ENCODE results near the gene ECHDC1.
"Not testable (repeated sequence)": the region's sequence is repeated elsewhere in the genome, so short reads cannot be mapped to it uniquely, and the experiment has no call there.

Gene ECHDC1, protein sequence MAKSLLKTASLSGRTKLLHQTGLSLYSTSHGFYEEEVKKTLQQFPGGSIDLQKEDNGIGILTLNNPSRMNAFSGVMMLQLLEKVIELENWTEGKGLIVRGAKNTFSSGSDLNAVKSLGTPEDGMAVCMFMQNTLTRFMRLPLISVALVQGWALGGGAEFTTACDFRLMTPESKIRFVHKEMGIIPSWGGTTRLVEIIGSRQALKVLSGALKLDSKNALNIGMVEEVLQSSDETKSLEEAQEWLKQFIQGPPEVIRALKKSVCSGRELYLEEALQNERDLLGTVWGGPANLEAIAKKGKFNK

DNA sequence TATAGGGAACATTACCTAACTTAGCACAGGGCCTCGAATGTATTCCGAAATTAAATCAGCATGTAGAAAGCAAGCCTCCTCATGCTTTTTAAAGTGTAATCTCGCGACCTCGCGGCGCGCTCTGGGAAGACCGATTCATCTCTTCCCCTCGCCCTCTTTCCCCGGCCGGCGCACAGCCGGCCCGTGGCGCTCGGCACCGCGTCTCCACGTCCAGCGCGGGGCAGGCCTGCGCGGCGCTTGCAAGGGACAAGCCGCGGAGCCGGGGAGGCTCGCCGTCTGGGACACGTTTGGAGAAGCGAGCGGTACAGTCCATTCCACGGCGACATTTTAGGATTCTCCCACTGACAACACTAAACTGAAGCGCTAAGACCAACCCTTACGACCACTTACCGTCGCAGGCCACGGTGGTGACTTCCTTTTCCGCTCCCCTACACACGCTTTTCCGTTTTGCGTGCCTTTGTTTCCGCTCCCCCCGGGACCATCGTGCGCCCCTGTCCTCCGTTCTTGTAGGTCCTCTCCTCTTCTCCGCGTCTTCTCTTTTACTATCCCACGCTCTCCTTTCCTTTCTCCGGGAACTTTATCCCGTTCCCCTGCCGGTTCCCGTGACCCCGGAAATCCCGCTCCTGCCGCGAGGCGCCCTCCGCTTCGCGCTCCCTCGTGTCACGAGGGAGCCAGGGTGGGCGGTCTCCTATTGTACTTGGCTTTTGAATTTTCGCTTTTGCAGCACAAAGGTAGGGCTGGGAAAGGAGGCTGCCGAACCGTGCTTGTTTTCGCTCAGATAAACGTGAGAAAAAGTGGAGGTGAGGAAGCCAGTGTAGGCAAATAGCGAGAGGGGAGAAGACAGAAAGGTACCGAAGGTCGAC is at the start of gene ECHDC1:
TSS of gene ECHDC1 (minus strand) at position 664 of the 863 bp plus-strand sequence. CDS start 12,581 bp downstream, outside the sequence.
- DNase-seq (ENCODE audit: low read depth), result no peak

DNA sequence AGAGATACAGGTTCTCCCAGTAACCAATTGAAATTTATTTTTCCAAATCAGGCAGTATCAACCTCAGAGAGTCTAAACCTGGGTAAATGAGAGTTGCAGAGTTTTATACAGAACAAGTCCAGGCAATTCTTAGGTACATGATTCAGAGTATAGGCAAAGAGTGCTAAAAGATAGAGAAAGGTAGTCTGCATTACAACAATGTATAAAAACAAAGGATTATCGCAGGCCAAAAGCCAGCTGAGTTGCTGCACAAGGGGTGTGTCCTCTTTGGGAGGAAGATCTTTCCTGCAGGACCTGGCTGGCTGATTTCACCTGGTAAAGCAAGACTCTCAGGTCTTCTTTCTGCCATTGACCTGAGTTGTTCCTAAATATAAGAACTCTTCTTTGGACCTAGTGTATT is 48.9 kb upstream of the ECHDC1 start:
- DNase-seq (ENCODE audit: low read depth), result no peak

DNA sequence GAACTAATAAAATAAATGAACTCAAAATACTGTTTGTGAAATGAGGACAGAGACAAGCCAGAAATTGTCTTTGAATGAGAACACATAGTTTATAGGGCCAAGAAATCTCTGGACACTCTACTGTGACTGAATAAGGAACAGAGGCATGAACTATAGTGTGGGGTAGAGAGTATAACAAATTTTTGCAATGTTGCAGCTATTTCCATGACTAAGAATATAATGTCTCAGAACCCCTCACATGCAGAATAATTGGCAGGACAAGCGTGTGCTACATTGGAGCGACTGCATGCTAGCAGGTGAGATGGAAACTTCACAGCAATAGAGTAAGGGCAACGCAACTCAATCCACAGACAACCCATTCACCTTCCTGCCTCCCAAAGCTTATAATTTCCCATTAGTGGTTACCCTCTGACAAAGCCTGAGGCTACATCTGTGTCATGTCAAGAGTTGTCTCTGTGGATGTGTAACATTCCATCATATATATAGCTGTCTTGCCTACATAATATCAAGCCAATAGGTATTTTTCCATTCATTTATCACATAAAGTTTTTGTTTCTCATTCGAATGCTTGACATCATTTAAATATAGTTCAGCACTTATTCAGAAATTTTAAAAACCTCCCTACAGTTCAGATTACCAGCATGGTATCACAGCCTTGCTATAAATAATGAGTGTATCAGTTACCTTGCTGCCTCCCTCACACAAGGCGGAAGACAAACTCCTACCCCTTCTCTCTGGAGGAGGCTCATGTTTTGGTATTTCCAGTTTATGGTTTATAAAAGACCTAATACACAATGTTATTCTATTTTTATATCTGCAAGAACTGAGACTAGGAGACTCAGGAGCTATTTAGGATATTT is 47.9 kb upstream of the ECHDC1 start:
- DNase-seq (ENCODE audit: low read depth), result no peak

- DNase-seq (ENCODE audit: low read depth), result no peak
Measured at GRCh38 chr6:127389706-127390105, 46.3 kb upstream of the ECHDC1 start.

DNA sequence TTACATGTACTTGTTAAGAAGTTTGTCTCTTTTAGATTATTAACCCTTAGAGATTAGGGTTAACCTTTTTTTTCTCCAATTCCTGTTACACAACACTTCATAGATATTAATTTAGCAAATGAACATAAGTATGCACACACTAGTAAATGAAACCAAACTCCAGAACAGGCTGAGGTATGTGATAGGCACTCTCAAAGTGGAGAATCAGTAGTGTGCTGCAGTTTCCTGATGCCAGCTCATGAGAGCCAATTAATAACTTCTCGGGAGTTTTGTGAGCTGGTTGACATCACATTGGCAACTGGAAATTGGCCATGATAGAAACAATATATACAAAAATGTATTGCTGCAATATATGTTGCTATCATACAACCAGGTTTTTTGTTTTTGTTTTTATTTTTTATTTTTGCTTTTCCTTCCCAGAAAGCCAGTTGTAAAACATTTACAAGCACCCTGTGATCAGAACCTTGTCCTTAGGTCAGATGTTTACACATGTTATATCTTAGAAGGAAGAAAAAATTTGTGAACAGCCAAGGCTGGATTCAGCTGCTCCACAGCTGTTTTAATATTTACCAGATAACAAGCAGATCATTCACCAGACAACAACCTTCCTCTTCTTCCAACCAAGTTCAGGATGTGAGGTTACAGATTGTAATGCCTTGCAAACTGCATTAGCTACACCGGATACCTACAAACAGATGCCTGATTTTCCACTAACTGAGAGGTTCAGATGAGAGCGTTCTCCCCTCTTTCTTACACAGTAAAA is 42.4 kb upstream of the ECHDC1 start:
- DNase-seq (ENCODE audit: low read depth), result no peak

GRCh38 chr6:127384848-127385247 is 41.4 kb upstream of the ECHDC1 start:
- not testable (repeated sequence) for DNase-seq (ENCODE audit: low read depth)

- DNase-seq (ENCODE audit: low read depth), result no peak
Measured at GRCh38 chr6:127383988-127384387, 40.6 kb upstream of the ECHDC1 start.

GRCh38 chr6:127382413-127382812 is 39.0 kb upstream of the ECHDC1 start:
- no peak for DNase-seq (ENCODE audit: low read depth)

DNA sequence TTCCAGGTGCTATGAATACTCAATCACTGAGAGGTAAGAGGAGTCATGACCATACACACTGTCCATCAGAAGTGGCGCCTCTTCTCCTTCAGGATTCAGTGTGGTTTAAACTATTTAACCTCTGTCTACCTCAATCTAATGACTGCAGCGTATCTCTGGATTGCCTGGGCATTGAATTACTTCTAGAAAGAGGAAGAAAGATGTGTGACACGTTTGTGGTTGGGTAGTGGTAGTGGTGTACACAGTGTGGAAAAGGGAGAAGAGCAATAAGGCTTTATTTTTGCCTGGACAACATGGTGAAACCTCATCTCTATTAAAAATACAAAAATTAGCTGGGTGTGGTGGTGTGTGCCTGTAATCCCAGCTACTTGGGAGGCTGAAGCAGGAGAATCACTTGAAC is 38.0 kb upstream of the ECHDC1 start:
- DNase-seq (ENCODE audit: low read depth), result no peak

DNA sequence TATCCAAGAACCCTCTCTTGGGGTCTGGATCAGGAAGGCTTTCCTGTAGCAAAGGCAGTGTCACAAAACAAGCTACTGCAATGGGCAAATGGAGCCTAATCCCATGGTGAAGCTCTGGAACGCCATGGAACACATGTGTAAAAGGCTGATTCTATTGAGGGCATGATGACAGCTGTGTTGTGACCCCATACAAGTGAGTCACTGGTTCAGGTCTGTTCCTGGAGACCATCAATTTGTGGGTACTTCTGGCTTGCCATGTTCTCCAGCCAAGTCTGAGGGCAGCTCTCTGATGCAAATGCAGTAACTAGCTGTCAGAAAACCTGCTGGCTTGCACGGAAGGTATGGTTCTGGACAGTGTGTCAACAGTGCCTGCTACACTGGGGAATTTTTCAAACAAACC is 33.3 kb upstream of the ECHDC1 start:
- no peak for DNase-seq (ENCODE audit: low read depth)

- DNase-seq (ENCODE audit: low read depth), result no peak
Measured at GRCh38 chr6:127367023-127367375, 23.6 kb upstream of the ECHDC1 start.

DNA sequence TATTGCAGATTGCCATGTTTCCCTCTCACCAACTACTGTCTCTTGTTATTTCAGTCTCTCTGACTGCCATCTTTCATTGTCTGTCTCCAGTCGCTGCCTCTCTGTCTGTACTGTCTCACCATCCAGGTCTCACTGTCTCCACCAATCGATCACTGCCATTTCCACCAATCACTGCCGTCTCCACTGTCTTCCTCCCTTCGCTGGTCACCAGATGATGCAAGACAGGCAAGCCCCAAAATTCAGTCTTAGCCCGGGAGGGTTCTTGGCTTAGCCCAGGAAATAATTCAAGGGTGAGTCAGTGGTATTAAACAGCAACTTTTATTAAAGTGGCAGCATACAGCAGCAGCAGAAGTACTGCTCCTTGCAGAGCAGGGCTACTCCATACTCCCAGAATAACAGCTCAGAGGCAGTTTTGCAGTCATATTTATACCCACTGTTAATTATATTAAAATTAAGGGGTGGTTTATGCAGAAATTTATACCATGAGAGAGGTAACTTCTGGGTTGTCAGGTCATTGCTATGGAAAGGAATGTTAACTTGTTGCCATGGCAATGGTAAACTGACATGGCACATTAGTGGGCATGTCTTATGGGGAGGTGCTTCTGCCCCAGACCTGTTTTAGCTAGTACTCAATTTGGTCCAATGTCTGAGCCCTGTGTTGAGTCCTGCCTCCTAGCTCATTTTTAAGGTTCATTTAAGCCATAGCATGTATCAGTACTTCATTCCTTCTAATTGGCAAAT is 23.0 kb upstream of the ECHDC1 start:
- peak; percentile 93 for DNase-seq (ENCODE audit: low read depth)

DNA sequence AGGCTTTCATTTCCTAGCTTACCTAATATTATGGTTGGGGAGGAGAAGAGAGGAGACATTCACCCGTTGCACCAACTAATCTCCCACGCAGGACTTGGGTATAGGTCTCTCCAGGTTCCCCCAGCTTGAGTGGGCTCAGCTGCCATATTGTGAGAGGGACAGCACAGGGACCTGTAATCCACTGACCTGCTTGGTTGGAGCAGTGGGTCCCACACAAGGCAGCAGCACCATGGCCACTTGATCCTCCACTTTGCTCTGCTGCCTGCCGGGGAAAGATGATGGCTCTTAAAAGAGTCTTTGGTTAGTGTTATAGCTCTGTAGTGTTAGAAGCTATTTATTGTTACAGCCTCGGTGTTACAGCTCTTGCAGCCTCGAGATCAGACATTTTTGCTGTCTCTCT is 22.5 kb upstream of the ECHDC1 start:
- DNase-seq (ENCODE audit: low read depth), result no peak

DNA sequence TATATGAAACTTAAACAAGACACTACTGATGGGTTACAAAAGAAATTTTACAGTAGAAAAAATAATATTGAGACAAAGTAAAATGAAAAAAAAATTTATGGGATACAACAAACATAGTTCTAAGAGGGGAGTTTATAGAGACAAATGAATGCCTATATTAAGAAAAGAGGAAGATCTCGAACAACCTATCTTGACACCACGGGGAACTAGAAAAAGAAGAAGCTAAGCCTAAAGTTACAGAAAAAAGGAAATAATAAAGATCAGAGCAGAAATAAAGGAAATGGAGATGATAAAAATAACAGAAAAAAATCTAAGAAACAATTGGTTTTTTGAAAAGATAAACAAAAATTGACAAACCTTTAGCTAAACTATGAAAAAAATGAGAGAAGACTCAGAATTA is 9.1 kb upstream of the ECHDC1 start:
- DNase-seq (ENCODE audit: low read depth), result no peak

GRCh38 chr6:127349980-127350379 is 6.6 kb upstream of the ECHDC1 start:
- DNase-seq (ENCODE audit: low read depth), result no peak

DNA sequence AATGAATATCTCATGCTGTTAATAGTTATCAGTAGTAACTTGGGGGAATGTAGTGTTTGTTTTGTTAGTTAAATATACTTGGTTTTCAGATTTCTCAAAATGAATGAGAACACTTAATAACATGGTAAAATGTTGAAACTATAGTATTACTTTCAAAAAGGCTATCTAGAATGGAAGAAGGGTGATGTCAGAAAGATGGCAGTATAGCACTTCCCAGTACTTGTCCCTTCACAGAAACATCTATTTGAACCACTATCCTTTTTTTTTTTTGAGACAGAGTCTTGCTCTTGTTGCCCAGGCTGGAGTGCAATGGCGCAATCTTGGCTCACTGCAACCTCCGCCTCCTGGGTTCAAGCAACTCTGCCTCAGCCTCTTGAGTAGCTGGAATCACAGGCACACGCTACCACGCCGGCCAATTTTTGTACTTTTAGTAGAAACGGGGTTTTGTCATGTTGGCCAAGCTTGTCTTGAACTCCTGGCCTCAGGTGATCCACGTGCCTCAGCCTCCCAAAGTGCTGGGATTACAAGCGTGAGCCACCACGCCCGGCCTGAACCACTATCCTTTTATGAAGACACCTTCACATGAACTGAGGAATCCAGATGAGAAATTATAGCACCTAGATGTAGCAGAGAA is 4.7 kb upstream of the ECHDC1 start:
- no peak for DNase-seq (ENCODE audit: low read depth)

DNA sequence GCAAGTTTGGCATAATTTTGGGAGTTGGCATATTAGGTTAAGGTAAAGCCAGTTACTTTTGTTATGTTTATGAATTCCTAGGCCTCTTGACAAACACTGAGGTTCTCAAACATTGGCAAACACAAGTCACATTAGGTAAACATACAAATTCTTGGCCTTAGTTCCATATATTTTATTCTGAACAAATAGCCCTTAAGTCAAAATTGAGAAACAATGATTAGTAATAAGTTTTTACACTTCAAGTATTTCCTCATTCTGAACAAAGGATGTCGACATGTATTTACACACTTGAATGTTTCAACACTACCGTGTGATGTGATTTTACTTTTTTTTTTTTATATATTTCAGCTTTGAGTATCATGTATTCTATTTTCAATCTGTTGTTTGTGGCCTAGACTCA is 3.8 kb upstream of the ECHDC1 start:
- DNase-seq (ENCODE audit: low read depth), result no peak

- DNase-seq (ENCODE audit: low read depth), result no peak
Measured at GRCh38 chr6:127345521-127345920, 2.1 kb upstream of the ECHDC1 start.

- no peak for DNase-seq (ENCODE audit: low read depth)
Measured at GRCh38 chr6:127343809-127344659, 625 bp upstream of the ECHDC1 start.
